GM21390 (cell line): ENCODE measurements around the gene UNC45A.

ENCODE experiments used
- ATAC-seq: cut with Tn5 transposase; IDR thresholded peaks from one replicate; pipeline ENCODE4 v1.9.1; 2021; ENCODE audit not compliant: unreplicated experiment

The UNC45A gene

DNA sequence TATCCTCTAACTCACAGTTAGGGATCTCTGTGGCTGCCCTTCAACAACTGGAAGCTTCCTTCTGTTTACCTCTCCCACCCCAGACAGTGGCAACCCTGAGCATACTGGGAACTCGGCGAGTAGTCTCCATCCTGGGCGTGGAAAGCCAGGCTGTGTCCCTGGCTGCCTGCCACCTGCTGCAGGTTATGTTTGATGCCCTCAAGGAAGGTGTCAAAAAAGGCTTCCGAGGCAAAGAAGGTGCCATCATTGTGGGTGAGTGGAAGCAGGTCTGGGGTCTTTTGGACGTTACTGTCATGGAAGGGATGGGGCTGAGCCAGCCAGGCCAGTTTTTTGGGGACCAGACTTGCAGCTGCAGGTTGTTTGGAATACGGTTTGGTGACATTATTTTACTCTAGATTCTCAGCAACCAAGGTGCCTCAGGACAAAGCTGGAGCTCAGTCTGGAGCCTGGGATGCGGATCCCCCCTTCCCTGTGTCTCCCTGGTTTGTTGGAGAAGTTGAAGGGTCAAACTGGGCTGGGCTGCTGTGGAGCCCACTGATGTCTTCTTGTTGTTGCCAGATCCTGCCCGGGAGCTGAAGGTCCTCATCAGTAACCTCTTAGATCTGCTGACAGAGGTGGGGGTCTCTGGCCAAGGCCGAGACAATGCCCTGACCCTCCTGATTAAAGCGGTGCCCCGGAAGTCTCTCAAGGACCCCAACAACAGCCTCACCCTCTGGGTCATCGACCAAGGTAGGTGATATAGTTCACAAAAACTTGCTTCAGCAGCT, 7.5 kb downstream of the UNC45A start:
- no peak for ATAC-seq

DNA sequence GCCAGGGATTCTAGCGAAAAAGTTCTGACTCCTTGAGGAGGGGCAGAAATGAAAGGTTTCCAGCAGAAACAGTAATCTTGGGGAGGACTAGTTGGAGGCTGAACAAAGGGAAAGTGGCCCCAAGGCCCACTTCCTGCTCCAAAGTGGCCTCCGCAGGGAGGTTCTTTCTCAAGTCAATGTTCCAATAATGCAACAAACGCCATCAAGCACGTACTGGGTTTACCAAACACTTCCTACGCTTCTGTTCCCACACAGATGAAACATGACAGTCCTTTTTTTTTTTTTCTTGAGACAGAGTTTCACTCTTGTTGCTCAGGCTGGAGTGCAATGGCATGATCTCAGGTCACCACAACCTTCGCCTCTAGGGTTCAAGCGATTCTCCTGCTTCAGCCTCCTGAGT, 10.0 kb downstream of the UNC45A start:
- ATAC-seq: no peak

DNA sequence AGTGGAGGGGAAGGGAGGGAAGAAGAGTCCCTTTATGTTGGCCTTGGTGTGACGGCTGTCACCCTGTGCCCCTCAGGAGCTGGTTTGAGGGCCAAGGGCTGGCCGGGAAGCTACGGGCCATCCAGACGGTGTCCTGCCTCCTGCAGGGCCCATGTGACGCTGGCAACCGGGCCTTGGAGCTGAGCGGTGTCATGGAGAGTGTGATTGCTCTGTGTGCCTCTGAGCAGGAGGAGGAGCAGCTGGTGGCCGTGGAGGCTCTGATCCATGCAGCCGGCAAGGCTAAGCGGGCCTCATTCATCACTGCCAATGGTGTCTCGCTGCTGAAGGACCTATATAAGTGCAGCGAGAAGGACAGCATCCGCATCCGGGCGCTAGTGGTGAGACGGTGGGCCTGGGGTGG, 11.5 kb downstream of the UNC45A start:
- no peak for ATAC-seq

DNA sequence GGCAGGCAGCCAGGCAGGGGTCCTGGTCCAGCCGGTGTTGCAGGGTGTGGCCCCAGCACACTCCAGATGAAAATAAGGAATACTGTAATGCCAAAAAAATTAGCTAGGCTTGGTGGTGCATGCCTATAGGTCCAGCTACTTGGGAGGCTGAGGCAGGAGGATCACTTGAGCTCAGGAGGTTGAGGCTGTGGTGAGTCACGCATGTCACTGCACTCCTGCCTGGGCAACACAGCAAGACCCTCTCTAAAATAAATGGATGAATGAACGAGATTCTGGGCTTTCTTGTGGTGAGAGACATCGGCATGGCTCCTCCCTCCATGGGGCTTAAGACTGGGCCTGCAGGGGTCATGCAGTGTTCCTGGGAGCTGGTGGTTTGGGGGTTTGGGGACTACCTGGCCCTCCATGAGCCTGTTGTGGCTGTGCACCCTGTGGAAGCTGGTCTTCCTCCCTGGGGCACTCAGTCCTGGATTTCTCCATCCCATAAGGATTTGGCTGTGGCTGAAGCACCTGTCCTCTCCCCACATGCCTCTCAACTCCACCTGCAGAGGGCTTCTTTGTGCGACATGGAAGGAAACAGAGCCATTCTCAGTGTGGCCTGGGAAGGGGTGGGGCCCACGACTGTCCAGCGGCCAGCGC, 12.0 kb downstream of the UNC45A start:
- no peak for ATAC-seq

DNA sequence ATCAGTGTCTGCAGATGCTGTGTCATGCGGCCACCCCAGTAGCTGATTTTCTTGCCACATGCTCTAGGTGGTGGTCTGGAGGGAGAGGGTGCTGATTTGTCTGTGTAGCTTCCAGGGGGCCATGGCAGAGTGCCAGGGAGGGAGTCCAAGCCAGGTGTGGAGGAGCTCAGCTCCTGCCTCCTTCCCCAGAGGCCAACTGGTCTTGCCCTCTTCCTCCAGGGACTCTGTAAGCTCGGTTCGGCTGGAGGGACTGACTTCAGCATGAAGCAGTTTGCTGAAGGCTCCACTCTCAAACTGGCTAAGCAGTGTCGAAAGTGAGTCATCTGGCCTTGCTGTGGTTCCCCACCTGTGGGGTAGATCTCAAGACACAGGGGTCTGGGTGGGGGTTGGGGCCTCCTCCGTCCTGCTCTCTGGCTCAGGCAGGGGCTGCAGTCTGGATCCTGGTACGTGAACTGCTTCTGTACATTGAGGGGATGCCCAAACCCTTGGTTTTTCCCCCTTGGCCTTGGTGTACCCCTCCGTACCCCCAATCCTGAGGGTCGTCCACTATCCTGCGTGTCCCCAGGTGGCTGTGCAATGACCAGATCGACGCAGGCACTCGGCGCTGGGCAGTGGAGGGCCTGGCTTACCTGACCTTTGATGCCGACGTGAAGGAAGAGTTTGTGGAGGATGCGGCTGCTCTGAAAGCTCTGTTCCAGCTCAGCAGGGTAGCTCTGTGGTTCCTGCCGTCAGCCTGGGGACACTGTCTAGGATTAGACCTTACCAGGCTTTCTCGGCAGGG, 12.7 kb downstream of the UNC45A start:
- no peak for ATAC-seq

DNA sequence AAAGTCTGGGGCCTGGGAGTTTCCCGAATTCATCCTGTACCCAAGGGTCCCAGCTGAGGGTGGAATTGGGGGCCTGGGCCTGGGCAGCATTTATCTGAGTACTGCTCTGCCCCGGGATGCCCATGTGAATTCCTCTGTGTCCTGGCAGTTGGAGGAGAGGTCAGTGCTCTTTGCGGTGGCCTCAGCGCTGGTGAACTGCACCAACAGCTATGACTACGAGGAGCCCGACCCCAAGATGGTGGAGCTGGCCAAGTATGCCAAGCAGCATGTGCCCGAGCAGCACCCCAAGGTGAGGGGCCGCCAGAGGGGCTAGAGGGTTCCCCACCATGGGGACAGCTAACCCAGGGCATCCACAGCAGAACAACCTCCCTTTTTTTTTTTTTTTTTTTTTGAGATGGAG, 13.4 kb downstream of the UNC45A start:
- ATAC-seq: no peak

DNA sequence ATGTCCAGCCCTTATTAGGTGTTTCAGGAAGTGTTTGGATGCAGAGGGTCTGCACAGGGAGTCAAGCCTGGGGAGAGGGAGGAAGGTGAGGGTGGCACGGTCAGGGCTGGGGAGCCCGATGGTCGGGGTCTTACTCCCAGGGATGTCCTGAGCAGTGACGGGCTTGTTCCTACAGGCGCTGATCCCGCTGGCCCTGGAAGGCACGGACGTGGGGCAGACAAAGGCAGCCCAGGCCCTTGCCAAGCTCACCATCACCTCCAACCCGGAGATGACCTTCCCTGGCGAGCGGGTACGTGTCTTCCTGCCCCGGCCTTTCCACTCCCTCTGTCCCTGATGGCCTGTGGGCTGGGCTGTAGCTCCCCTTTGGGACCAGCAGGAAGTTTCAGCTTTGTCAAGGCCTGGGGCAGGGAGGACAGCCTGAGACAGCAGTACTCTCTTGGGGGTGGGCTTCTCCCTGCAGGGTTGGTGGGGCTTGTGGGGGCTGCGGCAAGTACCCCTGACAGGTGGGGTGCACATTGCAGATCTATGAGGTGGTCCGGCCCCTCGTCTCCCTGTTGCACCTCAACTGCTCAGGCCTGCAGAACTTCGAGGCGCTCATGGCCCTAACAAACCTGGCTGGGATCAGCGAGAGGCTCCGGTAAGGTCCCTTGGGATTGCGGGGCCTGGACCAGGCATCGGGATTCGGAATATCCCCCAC, 15.0 kb downstream of the UNC45A start:
- no peak for ATAC-seq

DNA sequence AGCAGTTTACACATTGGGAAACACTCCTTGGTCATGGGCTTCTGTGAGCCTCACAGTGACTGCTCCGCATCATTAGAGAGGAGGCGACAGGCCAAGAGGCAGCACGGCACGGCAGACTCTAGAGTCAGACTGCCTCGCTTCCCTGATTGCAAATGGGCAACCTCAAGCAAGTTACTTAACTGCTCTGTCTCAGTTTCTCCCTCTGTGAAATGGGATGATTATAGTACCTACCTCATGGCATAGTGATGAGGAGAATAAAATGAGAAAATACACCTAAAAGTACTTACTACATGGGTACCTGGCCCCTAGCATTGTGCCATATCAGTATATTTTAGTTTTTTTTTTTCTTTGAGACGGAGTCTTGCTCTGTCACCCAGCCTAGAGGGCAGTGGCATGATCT, 15.6 kb downstream of the UNC45A start:
- ATAC-seq: no peak

DNA sequence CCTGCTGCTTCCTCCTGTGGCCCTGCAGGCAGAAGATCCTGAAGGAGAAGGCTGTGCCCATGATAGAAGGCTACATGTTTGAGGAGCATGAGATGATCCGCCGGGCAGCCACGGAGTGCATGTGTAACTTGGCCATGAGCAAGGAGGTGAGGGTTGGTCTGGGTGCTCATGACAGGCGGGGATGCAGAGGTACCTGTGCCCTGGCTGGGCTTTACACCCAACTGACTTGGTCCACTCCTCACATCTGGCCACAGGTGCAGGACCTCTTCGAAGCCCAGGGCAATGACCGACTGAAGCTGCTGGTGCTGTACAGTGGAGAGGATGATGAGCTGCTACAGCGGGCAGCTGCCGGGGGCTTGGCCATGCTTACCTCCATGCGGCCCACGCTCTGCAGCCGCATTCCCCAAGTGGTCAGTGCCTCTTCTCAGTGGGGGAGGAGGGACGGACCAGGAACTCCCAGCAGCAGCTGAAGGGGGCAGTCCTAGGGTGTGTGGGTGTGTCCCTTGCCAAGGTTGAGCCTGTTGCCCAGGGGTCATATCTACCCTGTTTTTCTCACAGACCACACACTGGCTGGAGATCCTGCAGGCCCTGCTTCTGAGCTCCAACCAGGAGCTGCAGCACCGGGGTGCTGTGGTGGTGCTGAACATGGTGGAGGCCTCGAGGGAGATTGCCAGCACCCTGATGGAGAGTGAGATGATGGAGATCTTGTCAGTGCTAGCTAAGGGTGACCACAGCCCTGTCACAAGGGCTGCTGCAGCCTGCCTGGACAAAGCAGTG, 18.0 kb downstream of the UNC45A start:
- no peak for ATAC-seq

DNA sequence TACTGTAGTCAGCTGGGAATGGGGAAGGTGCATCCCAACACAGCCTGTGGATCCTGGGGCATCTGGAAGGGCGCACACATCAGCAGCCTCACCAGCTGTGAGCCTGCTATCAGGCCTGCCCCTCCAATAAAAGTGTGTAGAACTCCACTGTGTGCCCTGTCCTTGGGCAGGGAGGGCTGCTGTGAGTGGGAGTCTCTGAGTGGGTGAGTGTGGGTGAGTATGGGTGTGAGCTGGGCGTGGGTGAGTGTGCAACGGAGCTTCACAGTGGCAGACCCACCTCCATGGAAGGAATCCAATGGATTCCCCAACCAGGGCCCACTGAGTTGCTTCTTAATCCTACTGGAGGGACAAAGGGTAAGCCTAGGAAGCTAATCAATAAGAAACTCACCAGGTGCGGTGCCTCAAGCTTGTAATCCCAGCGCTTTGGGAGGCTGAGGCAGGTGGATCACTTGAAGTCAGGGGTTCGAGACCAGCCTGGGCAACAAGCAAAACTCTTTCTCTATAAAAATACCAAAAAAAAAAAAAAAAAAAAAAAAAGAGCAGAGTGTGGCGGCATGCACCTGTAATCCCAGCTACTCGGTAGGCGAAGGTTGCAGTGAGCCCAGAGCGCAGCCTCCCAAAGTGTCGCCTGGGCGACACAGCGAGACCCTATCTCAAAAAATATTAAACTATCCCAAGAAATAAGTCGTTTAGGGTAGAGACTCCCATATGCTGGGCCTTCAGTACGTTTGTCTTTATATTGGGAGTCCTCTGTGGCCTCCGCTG, 19.0 kb downstream of the UNC45A start:
- no peak for ATAC-seq

DNA sequence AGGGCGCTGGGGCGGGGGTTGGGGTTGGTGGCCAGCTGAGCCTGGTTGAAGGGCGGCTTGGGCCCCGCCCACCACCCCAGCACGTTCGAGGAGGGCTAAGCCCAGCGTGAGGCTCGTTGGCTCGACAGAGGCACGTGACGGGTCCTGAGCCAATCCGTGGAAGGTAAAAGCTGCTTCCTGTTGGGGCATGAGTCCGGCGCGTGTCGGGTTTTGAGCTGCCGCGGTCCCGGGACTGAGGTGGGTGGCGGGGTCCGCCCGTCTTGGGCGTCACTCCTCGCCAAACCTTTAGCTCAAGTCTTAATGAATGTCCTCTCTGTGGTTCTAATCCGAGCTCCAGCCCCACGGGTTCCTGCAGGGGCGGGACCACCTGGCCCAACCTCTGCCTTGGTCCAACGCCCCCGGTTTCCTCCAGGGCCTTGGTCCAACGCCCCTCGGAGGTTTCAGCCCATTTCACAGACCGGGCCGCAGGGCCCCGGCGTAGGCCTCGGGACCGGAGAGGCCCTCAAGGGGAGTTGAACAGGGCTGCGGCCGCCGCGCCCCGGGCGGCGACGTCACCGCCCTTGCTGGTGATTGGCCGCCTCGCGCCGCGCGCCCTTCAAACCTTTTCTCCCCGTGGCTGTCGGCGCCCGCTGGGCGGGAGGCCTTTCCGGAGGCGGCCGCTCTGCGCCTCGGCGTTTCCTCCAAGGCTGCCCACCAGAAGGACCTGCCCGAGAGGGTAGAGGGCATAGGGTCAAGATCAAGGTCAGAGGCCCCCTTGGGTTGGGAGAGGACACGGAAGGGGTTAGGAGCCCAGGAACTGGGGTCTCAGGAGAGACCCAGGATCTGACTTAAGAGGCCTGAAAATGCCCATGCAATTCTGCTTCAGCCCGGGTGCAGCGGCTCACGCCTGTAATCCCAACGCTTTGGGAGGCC, 19.9 kb downstream of the UNC45A start, which contains the start of gene RCCD1:
RCCD1 (plus strand) TSS at position 173 of the 912 bp plus-strand sequence. CDS start 1,851 bp downstream, outside the sequence.
- peak; percentile 90 for ATAC-seq

DNA sequence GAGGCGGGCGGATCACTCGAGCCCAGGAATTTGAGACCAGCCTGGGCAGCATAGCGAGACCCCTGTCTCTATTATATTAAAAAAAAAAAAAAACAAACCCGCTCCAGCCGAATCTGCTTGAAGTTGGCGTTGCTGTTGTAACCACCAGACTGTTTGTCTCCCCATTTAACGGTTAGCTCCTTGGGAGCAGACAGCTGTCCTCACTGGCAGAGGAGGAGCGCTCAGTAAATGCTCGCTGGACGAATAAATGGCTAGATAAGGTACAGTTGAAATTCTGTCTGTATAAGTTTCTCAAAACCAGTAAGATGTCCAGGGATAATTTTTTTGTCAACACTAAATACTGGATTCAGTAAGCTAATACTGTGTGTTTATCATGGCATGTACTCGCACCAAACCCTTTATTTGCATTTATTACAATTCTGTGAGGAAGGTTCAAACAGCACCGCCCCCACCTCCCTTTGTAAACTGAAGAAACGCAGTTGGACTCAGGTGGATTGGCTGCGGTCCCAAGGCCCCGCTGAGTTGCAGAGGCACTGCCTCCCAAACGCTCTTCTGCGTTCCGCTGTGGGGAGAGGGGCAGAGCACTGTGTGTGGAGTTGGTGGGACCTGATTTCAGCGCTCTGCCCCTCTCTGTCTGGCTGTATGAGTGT, 20.7 kb downstream of the UNC45A start:
- ATAC-seq: no peak

DNA sequence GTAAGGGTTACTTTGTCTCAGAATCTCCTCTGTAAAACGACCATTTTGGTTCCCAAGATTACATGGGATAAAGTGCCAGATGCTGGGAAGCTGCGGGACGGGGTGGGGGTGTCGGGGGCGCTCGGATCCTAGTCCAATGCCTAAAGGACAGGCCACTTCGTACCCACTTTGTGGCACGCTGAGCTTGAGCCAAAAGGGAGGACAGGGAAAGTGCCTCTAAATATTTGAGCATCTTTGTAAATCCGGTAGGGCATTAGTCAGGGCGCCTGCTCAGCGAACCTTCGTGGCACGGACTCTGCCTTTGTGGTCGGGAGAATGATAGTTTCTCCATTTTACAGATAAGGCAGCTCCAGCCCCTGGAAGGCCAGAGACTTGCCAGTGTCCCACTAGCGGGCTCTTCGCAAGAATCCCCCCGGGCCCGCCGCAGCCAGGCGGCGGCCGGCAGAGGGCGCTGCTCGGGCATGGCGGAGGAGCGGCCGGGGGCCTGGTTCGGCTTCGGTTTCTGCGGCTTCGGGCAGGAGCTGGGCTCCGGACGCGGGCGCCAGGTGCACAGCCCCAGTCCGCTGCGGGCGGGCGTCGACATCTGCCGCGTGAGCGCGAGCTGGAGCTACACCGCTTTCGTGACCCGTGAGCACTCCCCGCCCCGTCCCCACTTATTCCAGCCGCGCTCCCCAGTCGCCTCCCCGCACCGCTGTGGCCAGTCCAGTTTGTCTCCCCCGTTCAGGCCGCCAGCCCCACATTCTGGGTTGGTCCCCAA, 21.4 kb downstream of the UNC45A start:
- ATAC-seq: peak; percentile 23

DNA sequence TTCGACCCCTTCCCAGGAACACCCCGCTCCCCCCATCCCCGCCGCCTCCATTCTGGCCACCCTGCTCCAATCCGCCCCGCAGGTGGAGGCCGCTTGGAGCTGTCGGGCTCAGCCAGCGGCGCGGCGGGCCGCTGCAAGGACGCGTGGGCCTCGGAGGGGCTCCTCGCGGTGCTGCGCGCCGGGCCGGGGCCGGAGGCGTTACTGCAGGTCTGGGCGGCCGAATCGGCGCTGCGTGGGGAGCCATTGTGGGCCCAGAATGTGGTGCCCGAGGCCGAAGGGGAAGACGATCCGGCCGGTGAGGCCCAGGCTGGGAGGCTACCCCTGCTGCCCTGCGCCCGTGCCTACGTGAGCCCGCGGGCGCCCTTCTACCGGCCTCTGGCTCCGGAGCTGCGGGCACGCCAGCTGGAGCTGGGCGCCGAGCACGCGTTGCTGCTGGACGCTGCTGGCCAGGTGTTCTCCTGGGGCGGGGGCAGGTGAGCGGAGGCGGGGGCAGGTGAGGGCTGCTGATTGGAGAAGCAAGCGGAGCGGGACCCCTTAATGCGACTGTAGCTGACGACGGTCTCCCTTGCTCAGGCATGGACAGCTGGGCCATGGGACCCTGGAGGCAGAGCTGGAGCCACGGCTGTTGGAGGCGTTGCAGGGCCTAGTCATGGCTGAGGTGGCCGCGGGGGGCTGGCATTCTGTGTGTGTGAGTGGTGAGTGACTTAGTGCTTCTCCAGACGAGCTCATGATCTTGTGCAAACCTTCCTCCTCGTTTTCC, 22.1 kb downstream of the UNC45A start:
- no peak for ATAC-seq

DNA sequence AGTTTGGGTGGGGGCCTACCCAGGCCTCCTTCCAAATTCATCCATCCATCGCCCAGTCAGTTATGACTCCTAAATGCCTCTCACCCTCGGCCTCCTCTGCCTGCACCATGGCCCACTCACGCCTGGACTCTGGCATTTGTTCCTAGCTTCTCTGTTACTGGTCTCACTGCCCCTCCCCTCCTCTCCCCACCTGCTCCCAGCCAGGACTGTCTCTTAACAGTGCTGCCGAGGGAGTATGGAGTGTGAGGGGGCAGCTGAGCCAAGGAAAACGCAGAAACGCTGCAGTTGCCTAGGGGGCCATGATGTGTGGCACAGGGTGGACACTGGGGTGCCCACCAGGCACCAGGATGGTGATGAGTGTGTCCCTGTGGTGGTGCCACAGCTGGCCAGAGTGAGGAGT, 22.7 kb downstream of the UNC45A start:
- no peak for ATAC-seq

DNA sequence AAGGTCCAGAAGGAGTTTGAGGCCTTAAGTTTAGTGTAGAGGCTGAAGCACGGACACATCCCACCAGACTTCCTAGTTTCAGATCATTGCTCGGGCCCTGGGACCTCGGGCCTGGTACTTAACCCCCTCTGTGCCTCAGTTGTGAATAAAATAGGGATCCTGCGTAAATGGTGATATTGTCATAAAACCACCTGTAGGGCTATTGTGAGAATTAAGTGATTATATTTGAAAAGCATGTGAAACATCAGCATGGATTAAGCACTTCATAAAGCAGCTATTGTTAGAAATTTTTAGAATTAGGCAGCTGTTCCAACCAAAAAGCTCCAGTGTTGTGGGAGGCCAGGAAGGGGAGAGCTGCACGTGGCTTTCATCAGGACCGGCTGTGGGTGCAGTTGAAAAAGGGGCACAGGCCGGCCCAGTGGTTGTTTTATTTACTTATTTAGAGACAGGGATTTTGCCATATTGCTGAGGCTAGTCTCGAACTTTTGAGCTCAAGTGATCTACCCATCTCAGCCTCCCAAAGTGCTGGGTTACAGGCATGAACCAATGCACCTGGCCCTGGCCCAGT, 24.0 kb downstream of the UNC45A start:
- no peak for ATAC-seq
